HFF-Myc (cell line): ENCODE data around the gene PSMD8.

Source experiments
- DNase-seq: peaks from one replicate; pipeline ENCODE4 v3.0.0-alpha.2; 2011; ENCODE audit warnings: low read depth; ENCODE audit errors: extremely low read depth
- H3K4me3 ChIP-seq: replicated peaks from 2 replicates; pipeline ENCODE4 v1.5.1; 2011; ENCODE audit warnings: low read depth, mild to moderate bottlenecking, control low read depth, low read length
- TF ChIP-seq, protein P1 (sequence below): IDR thresholded peaks from 2 replicates; pipeline ENCODE4 v1.5.1; 2012; ENCODE audit warnings: mild to moderate bottlenecking, low read depth, low read length, control low read depth; ENCODE audit errors: missing control alignments

Gene PSMD8

DNA sequence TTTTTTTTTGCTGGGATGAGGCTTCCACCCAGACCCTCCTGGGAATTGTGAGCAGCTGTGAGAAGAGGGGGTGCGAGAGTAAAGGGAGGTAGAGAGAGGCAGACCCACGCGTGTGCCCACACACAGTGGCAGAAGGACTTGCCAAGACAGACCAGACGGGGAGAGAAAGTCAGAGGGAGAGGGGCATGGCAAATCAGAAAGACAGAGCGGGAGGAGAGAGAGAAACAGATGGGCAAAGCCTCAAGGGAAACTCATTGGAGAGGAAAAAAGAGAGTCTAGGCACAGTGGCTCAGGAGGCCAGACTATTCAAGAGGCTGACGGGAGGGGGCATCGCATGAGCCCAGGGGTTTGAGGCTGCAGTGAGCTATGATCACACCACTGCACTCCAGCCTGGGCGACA is 21.8 kb upstream of the PSMD8 start:
- no peak for DNase-seq
- H3K4me3 ChIP-seq, result no peak overlapping the region
- TF ChIP-seq, protein P1, sequence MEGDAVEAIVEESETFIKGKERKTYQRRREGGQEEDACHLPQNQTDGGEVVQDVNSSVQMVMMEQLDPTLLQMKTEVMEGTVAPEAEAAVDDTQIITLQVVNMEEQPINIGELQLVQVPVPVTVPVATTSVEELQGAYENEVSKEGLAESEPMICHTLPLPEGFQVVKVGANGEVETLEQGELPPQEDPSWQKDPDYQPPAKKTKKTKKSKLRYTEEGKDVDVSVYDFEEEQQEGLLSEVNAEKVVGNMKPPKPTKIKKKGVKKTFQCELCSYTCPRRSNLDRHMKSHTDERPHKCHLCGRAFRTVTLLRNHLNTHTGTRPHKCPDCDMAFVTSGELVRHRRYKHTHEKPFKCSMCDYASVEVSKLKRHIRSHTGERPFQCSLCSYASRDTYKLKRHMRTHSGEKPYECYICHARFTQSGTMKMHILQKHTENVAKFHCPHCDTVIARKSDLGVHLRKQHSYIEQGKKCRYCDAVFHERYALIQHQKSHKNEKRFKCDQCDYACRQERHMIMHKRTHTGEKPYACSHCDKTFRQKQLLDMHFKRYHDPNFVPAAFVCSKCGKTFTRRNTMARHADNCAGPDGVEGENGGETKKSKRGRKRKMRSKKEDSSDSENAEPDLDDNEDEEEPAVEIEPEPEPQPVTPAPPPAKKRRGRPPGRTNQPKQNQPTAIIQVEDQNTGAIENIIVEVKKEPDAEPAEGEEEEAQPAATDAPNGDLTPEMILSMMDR, result no peak

DNA sequence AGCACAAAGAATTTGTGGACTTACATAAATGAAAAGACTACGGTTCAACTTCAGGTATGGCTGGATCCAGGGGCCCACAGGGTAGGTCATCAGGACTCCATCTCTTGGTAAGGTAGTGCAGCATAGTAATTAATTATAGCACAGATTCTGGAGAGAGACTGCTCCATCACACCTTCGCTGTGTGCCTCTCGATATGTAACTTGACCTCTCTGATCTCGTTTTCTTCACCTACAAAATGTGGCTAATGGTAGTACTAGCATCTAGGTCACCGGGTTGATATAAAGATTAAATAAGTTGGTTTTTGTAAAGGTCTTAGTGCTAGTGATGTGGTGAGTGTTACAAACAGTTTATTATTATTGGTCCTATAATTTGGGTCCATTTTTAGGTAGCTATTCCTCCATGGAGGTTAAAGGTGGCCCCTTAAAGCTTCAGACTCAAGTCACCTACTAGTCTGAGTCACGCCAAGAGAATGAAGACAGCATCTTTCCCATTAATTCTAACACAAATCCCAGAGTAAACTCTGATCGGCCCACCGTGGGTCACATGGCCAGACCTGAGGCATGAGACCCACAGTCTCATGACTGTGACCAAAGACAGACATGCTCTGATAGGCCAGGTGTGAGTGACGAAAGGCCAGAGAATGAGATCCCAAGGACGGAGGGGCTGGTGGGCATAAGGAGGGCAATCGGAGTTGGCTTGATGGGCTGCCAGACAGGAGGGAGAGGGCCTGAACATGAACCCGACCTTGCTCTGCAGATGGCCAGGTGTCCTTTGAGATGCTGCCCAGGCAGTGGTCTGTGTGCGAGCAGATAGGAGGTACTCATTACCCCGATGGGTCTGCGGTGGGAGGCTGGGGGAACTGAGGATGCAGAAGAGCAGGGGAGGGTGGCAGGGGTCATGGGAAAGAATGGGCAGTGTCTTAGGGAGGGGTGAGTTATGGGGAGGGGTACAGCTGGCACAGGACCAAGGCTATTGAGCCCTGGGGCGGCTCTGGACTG is 18.3 kb upstream of the PSMD8 start:
- no peak for DNase-seq
- TF ChIP-seq, protein P1, result no peak
- H3K4me3 ChIP-seq, result no peak overlapping the region

DNA sequence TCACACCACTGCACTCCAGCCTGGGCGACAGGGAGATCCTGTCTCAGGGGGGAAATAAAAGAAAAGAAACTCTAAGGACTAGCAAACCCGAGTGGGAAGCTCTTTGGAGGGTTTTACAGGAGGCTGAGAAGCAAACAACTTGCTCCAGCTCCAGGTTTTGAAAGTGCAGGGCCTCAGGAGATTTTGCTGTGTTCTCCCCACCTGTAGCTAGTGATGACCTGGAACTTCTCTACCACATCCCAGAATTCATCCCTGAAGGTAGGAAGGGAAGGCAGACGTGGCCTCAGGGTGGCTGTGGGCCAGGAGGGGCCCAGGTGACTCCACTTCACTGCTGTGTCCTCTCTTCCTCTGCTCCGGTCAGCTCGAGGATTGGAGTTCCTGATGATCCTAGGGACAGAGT is 16.3 kb upstream of the PSMD8 start:
- TF ChIP-seq, protein P1, result no peak
- no peak for DNase-seq

DNA sequence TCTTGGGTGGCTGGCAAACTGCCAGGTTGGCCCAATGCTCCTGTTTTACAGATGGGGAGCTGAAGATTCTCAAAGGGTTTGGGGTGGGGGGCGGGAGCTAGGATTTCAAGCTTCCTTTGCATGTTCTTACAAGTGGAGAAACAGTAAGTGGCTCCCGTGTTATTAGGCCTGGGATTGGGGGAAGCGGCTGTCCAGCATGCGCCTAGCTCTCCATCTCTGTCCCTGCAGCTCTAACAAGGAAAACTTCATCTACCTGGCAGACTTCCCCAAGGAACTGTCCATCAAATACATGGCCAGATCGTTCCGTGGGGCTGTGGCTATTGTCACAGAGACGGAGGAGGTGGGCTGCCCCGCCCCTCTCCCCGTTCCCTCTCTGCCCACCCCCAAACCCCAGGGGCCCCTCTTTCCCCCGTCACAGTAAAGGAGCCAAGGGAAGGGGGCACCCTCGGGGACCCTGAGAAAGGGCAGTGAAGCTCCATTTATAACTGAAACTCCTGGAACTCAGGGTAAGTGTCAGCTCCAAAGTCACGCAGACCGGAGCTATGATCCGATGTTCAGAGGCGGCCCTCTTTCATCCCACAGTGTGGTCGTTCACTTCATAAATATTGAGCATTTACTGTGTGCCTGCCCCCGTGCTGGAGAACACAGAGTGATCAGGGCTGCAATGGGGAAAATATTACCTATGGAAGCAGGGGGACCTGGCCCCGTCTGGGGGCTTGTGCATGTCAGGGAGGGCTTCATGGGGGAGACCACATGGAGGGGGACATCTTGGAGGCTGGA is 14.9 kb upstream of the PSMD8 start:
- DNase-seq, result no peak
- TF ChIP-seq, protein P1, result no peak
- no peak overlapping the region for H3K4me3 ChIP-seq

More for the DNA sequence above, 16.3 kb upstream of the PSMD8 start:
- H3K4me3 ChIP-seq, result no peak overlapping the region

DNA sequence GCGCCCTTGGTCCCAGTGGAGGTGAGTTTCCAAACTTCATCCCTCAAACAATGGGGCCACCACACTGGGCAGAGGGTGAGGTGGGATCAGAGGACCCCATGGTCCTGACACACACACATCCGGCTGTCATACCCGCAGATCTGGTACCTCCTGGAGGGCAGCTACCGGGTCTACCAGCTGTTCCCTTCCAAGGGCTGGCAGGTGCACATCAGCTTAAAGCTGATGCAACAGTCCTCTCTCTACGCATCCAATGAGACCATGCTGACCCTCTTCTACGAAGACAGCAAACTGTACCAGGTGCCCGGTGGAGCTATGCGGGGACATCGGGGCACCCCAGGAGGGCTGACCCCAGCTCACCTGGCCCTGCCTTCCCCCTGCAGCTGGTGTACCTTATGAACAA is 14.0 kb upstream of the PSMD8 start:
- no peak for DNase-seq
- TF ChIP-seq, protein P1, result no peak
- H3K4me3 ChIP-seq, result no peak overlapping the region

DNA sequence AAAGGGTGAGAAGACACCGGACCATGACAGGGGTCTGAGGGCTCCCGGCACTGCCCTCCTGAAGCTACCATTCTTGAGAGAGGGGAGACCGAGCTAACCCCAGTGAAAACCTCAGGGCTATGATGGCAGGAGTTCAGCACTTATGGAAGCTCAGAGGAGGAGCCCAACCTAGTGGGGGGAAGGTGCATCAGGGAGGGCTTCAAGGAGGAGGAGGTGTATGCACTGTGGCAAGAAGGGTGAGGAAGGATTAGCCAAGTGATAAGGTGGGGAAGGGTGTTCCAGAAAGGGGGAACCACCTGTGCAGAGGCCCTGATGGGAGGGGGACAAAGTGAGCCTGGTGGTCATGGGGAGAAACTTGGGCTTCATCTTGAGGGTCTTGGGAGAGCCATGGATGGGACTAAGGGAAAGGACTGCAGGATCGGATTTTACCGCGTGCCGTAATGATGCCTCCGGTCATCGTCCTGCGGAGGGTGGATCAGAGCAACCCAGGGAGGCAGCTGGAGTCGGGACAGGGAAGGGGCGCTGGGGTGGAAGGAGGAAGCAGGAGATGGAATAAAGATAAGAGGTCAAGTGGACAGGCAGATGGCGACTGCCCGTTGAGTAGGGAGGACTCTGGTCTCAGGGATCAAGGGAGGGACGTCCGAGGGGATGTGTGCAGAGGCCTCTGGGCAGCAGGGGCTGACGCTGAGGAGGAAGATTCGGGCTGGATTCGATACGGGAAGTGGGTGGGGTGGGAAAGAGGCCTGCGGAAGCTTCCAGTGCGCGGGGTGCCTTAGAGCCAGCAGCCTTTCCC is 13.3 kb upstream of the PSMD8 start:
- TF ChIP-seq, protein P1, result no peak
- peak overlapping the region; percentile 50 for H3K4me3 ChIP-seq
- DNase-seq, result no peak
